ENCODE measurements around the gene NAALADL1. TPM values are rescaled to one million over a fixed set of nuclear protein-coding genes. Genes with fewer than 3 reads are reported as not detected.

Gene NAALADL1
- total RNA-seq, 1 experiment from 2014 or later, result not detected

DNA sequence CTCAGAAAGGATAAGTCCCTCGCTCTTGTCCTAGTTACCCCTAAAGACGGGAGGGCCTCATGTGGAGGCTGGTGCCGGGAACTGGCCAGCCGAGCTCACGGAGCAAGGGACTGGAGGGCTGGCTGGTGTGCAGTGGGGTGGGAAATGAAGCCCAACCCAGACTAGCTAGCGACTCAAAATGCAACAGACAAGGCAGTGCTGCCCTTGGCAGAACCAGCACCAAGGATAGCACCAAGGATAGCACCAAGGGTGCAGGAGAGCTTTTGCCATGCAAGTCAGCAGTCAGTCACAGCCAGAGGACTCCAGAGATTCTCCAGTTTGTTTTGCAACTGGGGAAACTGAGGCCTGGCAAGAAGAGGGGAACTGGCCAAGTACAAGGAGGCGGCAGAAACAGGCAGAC lies 55.1 kb downstream of the NAALADL1 start:
- H3K27me3 Mint-ChIP-seq (ENCODE audit: unreplicated experiment), result no peaks in the 10 kb centered on the region
- H3K4me3 Mint-ChIP-seq (ENCODE audit: low read depth, unreplicated experiment), result no peak overlapping the region
- DNase-seq, result no peak
- CTCF ChIA-PET, result no interaction called here
- H3K36me3 Mint-ChIP-seq (ENCODE audit: insufficient read depth, unreplicated experiment), result peaks cover 6% of the 10 kb centered on the region
- TF ChIP-seq, protein P1, sequence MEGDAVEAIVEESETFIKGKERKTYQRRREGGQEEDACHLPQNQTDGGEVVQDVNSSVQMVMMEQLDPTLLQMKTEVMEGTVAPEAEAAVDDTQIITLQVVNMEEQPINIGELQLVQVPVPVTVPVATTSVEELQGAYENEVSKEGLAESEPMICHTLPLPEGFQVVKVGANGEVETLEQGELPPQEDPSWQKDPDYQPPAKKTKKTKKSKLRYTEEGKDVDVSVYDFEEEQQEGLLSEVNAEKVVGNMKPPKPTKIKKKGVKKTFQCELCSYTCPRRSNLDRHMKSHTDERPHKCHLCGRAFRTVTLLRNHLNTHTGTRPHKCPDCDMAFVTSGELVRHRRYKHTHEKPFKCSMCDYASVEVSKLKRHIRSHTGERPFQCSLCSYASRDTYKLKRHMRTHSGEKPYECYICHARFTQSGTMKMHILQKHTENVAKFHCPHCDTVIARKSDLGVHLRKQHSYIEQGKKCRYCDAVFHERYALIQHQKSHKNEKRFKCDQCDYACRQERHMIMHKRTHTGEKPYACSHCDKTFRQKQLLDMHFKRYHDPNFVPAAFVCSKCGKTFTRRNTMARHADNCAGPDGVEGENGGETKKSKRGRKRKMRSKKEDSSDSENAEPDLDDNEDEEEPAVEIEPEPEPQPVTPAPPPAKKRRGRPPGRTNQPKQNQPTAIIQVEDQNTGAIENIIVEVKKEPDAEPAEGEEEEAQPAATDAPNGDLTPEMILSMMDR (IDR thresholded peaks at IDR 0.05; ENCODE audit: unreplicated experiment), result no peak
- no TSS peak for BruUV-seq (replicated peaks)
- intact Hi-C loops (cut with micrococcal nuclease; ENCODE audit: unreplicated experiment), result no loop called here
- H3K4me1 Mint-ChIP-seq (ENCODE audit: low read depth, unreplicated experiment), result peaks cover 10% of the 10 kb centered on the region
- no peaks in the 10 kb centered on the region for H3K9me3 Mint-ChIP-seq (ENCODE audit: low read depth, unreplicated experiment)
- H3K27ac Mint-ChIP-seq (ENCODE audit: unreplicated experiment), result no peak overlapping the region

DNA sequence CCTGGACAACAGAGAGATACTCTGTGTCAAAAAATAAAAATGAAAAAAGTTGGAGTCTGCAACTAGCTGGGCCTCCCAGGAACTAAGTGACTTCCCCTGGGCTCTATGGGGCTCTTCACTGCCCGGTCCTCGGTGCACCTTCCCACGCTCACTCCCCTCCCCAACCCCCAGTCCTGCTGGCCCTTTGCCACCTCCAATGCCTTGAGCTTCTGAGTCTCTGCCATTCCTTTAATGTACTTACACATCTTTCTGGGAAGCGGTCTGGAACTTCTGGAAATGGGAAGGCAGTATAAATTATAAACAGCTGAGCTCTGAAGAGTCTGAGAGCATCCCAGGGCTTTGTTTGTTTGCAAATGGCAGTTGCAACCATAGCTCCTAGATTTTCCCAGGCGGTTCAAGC lies 55.6 kb downstream of the NAALADL1 start:
- H3K27me3 Mint-ChIP-seq (ENCODE audit: unreplicated experiment), result no peaks in the 10 kb centered on the region
- no peak overlapping the region for H3K4me3 Mint-ChIP-seq (ENCODE audit: low read depth, unreplicated experiment)
- no TSS peak for BruUV-seq (replicated peaks)
- intact Hi-C loops (cut with micrococcal nuclease; ENCODE audit: unreplicated experiment), result no loop called here
- DNase-seq, result no peak
- no peaks in the 10 kb centered on the region for H3K9me3 Mint-ChIP-seq (ENCODE audit: low read depth, unreplicated experiment)
- H3K4me1 Mint-ChIP-seq (ENCODE audit: low read depth, unreplicated experiment), result peaks cover 13% of the 10 kb centered on the region
- CTCF ChIA-PET, result no interaction called here
- TF ChIP-seq, protein P1 (IDR thresholded peaks at IDR 0.05; ENCODE audit: unreplicated experiment), result no peak
- peaks cover 6% of the 10 kb centered on the region for H3K36me3 Mint-ChIP-seq (ENCODE audit: insufficient read depth, unreplicated experiment)
- H3K27ac Mint-ChIP-seq (ENCODE audit: unreplicated experiment), result no peak overlapping the region

DNA sequence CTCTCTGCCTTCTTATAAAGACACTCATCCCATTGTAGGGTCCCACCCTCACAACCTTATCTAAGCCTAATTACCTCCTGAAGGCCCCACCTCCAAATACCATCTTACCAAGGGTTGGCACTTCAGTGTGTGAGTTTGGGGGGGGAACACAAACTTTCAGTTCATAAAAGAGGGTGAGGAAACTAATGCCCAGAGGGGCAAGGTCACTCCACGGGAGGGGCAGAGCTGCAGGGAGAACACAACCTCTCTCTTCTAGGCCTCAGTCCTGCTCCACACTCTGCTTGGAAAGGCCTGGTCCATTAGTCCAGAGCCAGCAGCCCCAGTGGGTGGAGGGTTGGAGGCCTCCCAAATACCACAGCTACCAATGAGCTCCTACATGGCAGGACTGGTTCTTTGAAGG lies 58.9 kb downstream of the NAALADL1 start:
- Mint-ChIP-seq H3K27ac (ENCODE audit: unreplicated experiment) (peak overlapping the region; percentile 44), H3K4me1 (ENCODE audit: low read depth, unreplicated experiment) (peaks cover 28% of the 10 kb centered on the region), H3K4me3 (ENCODE audit: low read depth, unreplicated experiment) (no peak overlapping the region), H3K36me3 (ENCODE audit: insufficient read depth, unreplicated experiment) (peaks cover 12% of the 10 kb centered on the region), H3K9me3 (ENCODE audit: low read depth, unreplicated experiment) (no peaks in the 10 kb centered on the region), H3K27me3 (ENCODE audit: unreplicated experiment) (no peaks in the 10 kb centered on the region)
- no peak for DNase-seq
- intact Hi-C loops (cut with micrococcal nuclease; ENCODE audit: unreplicated experiment), result loop anchor here (5.0 kb wide), 2 partner anchors 82 to 152 kb away; partner anchors contain the start of gene ATG2A
- TF ChIP-seq, protein P1 (IDR thresholded peaks at IDR 0.05; ENCODE audit: unreplicated experiment), result no peak
- CTCF ChIA-PET, result interaction anchor here (1.5 kb wide), 2 partner anchors 8 to 14 kb away, joined by 3 to 5 read pairs; partner anchors contain the start of gene ARL2
- no TSS peak for BruUV-seq (replicated peaks)

DNA sequence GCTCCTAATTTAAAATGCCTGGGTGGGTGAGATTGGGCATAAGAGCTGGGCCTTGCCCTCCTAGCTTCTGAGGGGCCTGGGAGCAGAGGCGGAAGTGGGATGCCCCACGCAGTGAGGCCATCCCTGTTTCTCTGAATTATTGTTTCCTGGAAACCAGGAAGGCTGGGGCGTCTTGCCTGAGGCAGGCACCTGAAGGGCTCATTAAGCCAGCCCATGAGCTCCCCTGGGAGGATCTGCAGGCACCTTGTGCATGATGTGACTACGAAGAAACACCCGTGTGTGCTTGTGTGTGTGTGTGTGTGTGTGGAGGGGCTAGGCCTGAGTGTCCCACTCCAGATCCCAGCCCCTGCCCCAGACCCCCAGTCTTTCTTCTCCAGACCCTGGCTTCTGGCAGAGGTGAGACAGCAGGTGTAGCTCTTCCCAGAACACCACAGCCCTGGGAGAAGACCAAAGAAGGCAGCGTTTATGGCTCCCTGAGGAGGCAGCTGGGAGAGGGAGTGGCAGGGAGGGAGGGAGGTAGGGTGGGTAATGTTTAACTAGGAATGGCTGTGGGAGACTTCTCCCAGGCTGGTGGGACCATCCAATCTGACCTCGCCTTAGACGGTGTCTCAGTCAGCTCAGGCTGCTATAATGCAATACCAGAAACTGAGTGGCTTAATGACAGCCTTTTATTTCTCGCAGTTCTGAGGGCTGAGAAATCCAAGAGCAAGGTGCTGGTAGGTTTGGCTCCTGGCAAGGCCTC lies 59.5 kb downstream of the NAALADL1 start:
- peak; percentile 44 for DNase-seq
- H3K4me1 Mint-ChIP-seq (ENCODE audit: low read depth, unreplicated experiment), result peaks cover 28% of the 10 kb centered on the region
- CTCF ChIA-PET, result interaction anchor here (1.5 kb wide), 2 partner anchors 8 to 15 kb away, joined by 3 to 5 read pairs; partner anchors contain the start of gene ARL2
- TF ChIP-seq, protein P1 (IDR thresholded peaks at IDR 0.05; ENCODE audit: unreplicated experiment), result no peak
- H3K36me3 Mint-ChIP-seq (ENCODE audit: insufficient read depth, unreplicated experiment), result peaks cover 12% of the 10 kb centered on the region
- H3K4me3 Mint-ChIP-seq (ENCODE audit: low read depth, unreplicated experiment), result peak overlapping the region; percentile 36
- intact Hi-C loops (cut with micrococcal nuclease; ENCODE audit: unreplicated experiment), result loop anchor here (5.0 kb wide), 2 partner anchors 82 to 152 kb away; partner anchors contain the start of gene ATG2A
- H3K9me3 Mint-ChIP-seq (ENCODE audit: low read depth, unreplicated experiment), result no peaks in the 10 kb centered on the region
- H3K27me3 Mint-ChIP-seq (ENCODE audit: unreplicated experiment), result no peaks in the 10 kb centered on the region
- BruUV-seq (replicated peaks), result no TSS peak
- H3K27ac Mint-ChIP-seq (ENCODE audit: unreplicated experiment), result peak overlapping the region; percentile 76

All from Calu3 (cell line).